ENCODE measurements around the gene HSD17B11.
"Not testable (repeated sequence)": the region's sequence is repeated elsewhere in the genome, so short reads cannot be mapped to it uniquely, and the experiment has no call there.

DNA sequence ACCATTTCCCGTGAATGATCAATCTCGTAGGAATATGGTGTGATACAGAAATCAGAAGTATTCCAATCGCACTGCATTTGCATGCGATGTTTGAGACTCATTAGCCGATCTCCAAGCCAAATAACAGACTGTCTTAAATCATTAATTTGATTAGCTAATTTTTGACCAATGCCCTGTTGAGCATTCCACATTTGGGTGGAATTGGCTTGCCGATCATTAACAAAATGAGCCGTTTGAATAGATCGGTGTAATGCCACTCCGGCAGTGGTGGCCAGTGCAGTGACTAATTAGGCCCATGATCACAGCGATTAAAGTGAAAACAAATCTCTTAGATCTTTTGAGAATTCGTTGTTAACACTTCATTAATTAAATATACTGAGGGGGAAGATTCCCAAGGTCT, 96.1 kb downstream of the HSD17B11 start:
- TF ChIP-seq, protein P1, sequence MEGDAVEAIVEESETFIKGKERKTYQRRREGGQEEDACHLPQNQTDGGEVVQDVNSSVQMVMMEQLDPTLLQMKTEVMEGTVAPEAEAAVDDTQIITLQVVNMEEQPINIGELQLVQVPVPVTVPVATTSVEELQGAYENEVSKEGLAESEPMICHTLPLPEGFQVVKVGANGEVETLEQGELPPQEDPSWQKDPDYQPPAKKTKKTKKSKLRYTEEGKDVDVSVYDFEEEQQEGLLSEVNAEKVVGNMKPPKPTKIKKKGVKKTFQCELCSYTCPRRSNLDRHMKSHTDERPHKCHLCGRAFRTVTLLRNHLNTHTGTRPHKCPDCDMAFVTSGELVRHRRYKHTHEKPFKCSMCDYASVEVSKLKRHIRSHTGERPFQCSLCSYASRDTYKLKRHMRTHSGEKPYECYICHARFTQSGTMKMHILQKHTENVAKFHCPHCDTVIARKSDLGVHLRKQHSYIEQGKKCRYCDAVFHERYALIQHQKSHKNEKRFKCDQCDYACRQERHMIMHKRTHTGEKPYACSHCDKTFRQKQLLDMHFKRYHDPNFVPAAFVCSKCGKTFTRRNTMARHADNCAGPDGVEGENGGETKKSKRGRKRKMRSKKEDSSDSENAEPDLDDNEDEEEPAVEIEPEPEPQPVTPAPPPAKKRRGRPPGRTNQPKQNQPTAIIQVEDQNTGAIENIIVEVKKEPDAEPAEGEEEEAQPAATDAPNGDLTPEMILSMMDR (IDR thresholded peaks at IDR 0.05) = not testable (repeated sequence)
- TF ChIP-seq EZH2phosphoT487, EZH2 (IDR thresholded peaks at IDR 0.05): not testable (repeated sequence)
